GM18508 (cell line): ENCODE measurements around the gene LILRA5.
"Not testable (repeated sequence)": the region's sequence is repeated elsewhere in the genome, so short reads cannot be mapped to it uniquely, and the experiment has no call there.

ENCODE experiments used
- ATAC-seq: cut with Tn5 transposase; IDR thresholded peaks from one replicate; pipeline ENCODE4 v1.9.1; 2021; ENCODE audit warnings: moderate number of reproducible peaks; ENCODE audit not compliant: insufficient read depth, unreplicated experiment

LILRA5 gene

DNA sequence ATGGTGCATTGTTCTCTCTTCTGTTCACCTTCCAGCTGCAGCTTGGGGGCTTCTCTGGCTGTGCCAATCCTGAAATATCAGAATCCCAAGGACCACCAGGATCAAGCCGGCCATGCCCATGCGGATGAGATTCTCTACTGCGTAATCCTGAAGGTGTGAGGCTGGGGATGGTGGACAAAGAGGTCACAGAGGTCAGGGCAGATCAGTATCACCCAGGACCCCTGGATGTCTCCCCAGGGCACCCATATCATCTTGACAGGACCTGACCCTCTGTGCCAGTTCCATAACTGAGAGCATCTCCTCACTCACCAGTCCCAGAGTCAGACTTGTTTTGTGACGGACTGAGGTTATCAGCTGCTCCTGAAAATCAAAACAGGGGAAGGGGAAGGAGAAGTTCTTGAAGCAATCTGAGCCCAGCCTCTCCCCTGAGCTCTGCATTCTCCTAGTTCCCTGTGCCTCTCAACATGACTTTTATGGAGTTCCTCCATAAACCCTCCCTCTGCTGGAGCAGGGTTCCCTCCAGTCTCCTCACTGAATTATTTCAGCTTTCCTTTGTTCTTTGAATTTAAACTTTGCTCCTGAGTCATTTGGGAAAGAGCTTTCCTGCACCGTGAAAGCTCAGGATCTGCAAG lies 5.5 kb downstream of the LILRA5 start:
- no peak for ATAC-seq

DNA sequence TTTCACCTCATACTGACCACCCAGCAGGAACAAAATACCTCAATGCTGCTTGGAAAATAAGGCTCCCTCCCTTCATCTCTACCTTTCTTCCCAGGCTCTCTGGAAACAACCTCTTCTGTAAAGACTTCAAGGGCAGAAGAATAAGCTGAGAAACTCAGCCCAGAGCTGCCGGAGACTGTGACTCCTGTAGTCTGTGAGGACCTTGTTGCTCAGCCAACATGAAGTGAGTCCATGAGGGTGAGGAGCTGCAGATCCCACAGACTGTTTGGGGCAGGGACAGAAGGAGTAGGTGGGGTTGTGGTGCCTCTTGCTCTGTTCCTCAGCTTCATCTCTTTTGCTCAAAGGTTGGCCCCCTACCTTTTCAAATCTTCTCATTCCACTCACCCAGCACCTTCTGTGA lies 7.8 kb downstream of the LILRA5 start:
- no peak for ATAC-seq

DNA sequence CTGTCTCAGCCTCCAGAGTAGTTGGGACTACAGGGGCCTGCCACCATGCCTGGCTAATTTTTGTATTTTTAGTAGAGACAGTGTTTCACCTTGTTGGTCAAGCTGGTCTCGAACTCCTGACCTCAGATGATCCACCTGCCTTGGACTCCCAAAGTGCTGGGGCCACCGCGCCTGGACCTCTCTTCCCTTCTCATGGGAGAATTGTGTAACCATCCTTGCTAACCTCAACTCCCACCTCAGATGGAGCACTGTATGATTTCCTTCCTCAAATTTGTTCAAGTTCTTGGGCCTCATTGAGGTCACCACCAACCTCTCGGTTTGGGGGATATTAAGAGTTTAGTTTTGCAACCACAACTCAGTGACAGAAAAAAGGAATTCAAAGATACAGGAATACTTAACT lies 10.7 kb downstream of the LILRA5 start:
- ATAC-seq, result no peak

DNA sequence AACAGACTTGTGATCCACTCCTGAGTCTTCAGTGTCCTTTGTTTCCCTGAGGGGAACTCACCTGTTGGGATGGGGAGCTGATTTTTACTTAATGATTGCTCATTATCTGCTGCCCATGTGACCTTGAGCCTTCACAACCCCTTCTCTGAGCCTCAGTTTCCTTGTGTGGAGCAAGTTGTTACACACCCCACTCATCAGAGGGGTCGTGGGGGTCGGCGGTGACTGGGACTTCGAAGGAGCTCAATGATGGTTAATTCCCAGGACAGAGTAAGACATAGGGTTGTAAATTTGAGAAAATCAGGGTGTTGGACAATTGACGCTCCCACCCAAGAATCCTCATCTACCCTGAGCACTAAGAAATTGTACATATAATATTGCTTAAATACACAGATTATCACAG lies 13.5 kb downstream of the LILRA5 start:
- ATAC-seq, result no peak

DNA sequence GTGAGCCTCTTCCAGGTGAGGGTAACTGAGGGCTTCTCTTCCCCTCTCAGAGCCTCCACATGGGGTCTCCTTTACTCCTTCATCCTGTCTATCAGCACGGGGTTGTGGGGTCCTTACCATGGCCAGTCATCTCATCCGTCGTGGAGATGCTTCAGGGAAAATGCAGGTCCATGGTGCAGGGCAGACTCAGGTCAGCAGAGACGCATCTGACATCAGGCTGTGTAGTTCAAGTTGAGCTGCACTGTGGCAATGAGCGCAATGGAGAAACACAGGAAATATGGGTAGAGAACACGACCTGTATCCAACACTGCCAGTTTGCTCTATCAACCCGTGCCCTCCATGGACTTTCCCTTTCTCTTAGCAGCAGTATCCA lies 13.9 kb downstream of the LILRA5 start:
- no peak for ATAC-seq

DNA sequence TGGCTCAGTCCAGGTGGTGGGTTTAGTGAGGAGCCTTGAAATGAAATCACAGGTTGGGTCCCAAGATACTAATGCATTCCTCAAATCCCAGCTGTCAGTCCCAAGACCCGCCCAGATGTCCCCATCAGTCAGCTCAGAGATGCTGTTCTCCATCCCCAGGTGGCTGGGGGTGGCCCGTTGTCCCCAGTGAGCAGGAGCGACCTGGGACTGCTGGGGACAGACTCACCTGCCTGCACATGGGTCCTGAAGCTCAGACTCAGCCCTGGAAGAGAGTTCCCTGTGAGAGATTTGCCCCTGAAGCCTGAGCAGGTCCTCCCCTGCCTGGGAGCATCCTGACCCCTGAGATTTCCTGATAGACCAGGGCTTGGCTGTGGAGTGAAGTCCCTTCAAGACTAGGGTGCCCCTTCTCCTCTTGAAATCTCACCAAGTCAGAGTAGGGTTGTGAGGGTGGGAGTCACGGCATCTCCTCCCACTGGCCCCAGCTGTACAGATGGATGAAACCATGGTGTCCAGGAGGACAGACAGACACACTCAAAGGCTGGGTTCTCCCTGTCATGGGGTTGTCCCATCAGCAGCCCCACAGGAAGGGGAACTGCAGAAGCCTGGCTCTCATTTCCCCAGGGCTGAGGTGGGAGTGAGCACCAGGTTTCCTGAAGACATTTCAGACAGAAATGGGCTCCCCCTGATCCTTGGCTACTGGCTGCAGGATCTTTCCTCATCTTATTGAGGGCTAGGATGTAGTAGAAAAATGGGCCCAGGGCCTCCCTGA lies 14.4 kb downstream of the LILRA5 start:
- ATAC-seq, result no peak

DNA sequence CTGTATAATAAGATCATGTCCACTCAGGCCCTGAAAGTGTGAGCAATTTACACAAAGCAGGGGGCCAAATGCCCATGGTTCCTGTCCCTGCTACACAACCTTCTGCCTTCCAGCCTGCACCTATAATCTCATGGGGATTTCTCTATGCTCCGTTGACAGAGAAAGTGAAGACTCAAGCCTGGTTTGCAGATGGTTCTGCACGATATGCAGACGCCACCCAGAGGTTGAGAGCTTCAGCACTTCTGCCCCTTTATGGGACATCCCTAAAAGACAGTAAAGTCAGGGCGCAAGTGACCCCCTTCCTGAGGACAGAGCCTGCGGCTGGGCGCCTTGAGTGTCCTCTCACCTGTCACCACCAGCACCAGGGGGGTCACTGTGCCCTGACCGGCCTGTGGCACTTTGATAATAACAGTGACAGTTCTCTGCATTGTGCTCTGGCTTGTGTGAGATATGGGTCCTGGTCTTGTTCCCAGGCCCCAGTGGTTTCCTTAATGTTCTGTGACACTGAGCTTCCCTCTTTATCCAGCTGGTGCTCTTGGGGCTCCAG lies 15.1 kb downstream of the LILRA5 start:
- ATAC-seq, result no peak

DNA sequence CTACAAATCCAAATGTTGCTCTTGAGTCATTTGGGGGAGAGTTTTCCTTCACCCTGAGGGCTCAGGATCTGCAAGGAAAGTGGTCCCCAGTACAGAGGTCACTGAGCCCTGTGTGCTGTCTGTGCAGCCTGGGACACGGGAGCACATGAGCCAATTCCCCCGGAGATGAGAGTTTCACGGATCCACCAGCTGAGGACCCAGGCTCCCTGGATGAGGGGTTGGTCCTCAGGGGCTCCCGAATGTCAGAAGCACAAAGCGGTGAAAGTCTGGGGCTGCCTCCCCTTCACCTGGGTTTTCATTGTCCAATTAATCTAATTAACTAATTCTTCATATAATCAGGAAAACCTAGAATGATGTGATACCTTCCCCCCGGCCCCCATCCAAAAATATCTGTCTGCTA lies 18.4 kb downstream of the LILRA5 start:
- ATAC-seq, result no peak

DNA sequence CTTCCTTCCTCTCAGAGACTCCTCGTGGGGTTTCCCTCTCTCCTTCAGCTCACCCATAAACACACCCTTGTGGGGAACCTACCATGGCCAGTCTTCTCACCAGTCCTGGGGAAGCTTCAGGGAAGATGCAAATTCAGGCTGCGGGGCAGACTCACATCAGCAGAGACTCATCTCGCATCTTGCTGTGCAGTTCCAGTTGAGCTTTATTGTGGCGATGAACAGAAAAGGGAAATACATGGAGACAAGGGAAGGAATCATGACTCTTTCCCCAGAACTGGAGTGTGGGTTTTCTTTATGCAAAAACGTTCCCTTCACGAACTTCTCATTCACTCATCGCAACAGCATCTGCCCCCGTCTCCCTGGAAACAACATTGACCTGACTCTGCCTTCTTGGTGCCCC lies 23.8 kb downstream of the LILRA5 start:
- ATAC-seq, result not testable (repeated sequence)

DNA sequence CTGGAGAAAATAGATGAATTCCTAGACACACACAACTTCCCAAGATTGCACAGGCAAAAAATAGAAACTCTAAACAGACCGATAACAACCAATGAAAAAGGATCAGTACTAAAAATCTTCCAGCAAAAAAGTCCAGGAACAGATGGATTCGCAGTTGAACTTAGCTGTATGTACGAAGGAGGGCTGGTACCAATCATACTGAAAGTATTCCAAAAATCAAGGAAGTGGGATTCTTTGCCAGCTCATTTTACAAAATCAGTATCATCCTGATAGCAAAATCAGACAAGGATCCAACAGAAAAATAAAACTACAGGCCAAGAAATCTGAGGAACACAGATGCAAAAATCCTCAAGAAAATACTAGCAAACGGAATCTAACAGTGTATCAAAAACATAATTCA lies 25.5 kb downstream of the LILRA5 start:
- no peak for ATAC-seq

DNA sequence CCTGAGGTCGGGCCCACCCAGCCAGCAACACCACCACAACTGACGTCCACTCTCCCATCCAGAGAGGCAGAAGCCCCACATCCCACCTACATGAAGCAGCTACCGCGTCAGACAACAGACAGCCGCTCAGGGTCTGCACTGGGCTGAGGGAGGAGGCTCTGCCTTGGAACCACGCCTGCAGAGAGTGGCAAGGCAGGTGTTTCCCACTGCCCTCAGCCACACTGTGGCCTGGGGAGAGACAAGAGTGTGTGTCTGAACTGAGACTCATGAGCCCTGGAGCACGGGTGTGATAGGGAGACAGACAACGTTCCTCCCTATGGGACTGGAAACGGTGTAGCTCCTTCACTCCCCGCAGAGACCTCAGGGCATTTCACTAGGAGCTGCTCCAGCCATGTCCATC lies 26.7 kb downstream of the LILRA5 start:
- not testable (repeated sequence) for ATAC-seq

DNA sequence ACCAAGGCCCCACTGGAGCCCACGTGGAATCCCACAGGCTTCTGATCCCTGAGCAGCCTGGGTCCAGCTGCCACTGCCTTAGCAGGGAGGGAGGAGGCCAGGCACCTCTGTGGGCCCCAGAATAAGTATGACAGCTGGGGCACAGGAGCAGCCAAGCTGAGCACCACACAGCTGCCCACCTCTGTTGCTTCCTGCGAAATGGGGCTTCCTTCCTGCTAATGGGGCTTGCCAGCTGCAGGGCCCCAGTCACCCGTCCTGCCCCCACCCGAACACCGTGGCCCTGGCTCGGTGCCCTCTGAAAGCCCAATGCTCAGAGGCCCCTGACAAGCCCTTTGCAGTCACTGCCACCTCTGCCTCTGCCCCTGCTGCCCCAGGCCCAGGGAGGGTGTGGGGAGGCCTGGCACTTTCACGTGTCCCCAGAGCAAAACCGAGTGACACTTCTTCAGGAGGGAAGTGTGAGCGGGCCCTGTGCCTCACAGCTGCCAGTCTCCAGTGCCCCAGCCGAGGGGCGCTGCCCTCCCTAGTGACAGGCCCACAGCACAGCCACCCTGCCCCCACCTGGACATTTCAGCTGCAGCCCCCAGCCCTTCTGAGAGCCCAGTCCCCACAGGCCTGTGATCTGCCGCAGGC lies 27.4 kb downstream of the LILRA5 start:
- not testable (repeated sequence) for ATAC-seq

DNA sequence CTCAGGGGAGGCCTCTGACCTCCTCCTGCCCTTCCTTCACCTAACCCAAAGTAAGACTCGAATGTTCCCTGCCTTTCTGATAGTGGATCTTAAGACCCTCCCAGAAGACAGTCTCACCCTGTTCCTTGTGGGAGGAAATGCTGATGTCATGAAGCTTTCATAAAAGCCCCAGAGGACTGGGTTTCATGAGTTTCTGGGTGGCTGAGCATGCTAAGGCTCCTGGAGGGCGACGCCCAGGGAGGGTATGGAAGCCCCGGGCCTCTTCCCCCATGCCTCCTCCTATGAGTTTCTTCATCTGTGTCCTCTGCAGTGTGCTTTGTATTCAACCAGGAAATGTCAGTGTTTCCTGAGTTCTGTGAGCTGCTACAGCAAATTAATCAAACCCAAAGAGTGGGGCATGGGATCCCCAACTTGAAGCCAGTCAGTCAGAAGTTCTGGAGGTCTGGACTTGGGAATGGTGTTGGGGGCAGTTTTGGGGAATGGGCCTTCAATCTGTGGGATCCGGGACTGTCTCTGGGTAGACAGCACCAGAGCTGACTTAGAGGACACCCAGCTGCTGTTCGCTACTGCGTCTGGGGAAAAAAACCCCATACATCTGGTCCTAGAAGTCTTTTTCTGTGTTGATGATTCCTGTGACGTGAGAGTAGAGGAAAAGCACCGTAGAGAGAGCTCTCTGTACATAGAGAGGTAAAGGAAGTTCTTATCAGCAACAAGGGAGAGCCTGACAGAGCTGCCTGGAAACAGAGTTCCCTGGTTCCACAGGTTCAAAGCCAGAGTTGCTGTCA lies 30.1 kb downstream of the LILRA5 start:
- ATAC-seq, result no peak

DNA sequence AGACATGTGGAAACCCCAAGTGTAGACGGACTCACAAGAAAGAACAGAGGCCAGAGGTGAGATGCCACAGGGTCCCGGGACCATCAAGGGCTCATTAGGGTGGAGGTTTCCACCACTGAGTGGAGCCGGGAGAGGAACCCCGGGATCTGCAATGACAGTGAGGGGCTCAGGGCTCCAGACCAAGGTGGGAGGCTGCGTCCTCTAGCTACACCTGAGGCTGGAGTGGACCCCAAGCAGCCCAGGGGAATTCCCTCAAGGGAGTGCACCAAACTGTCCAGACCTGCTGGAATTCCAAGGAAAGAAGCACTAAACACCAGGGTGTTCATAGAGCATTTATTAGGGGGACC lies 31.3 kb downstream of the LILRA5 start:
- ATAC-seq, result not testable (repeated sequence)

DNA sequence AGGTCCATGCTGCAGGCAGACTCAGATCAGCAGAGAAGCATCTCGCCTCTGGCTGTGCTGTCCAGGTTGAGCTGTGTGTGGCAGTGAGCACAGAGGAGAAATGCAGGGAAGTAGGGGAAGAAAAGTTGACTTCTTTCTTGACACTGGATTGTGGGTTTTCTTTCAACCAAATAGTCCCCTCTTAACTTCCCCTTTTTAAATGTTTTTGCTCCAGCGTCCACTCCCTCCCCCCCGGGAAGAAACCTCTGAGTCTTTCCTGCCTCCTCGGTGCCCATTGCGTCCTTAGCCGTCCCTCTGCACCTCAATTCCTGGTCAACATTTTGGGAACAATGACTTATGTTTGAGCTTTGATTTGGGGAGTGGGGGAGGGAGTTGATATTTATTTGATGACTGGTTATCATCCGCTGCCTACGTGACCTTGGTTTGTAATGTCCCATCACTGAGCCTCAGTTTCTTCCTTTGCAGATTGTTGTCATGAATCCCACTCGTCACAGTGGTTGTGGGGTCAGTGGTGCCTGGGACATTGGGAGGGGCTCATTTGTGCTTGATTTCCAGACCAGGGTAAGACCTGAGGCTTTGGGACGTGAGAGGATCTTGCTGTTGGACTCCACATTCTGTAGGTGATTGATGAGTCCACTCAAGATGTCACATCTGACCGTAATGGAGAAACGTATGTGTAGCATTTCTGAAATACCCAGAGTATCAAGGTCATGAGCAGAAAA lies 31.8 kb downstream of the LILRA5 start, which contains the start of gene LILRB2:
LILRB2 (minus strand) TSS at position 104 of the 722 bp plus-strand sequence. CDS start 614 bp downstream, outside the sequence.
- ATAC-seq, result no peak

DNA sequence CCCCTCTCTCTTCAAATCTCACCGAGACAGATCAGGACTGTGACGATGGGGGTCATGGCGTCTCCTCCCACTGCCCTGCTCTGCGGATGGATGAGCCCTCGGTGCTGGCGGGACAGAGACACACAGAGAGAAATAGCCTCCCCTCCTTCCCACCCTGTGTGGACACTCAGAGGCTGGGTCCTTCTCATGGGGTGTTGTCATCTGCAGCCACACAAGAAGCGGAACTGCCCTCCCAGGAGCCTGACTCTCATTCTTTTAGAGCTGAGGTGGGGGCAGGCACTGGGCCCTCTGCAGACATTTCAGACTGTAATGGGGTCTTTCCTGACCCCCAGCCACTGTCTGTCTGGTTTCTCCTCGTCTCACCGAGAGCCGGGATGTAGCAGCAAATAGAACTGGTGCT lies 32.5 kb downstream of the LILRA5 start:
- ATAC-seq, result not testable (repeated sequence)

DNA sequence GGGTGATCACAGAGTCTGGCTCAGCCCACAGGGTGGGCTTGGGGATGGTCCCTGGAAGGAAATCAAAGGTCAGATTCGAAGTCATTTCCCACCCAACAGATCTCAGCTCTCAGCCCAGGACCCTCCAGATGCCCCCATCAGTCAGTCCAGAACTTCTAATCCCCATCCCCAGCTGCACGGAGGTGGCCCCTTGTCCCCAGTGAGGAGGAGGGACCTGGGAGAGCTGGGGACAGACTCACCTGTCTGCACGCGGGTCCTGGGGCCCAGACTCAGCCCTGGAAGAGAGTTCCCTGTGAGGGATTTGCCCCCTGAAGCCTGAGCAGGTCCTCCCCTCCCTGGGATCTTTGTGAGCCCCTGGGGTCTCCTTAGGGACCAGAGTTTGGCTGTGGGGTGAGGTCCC lies 32.9 kb downstream of the LILRA5 start:
- ATAC-seq, result not testable (repeated sequence)

DNA sequence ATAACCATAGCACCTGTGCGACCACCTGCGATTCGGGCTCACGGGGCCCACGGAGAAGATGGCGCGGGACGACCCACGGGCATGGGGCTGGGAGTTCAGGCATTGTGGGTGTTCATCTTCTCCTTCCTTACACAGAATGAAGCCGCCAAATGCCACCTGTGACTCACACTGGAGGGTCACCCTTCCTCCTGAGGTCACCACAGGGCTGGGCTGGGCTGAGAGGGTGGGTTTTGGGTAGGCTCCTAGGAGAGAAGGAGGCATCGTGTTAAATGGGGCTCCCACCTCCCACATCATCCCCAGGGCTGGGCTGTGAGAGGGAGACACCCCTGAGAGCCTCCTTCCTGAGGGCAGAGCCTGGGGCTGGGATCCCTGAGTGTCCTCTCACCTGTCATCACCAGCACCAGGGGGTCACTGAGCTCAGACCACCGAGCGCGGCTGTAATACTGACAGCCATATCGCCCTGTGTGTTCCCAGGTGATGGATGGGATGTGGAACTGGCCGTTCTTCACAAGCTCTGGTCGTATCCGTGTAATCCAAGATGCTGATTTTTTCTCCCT lies 33.5 kb downstream of the LILRA5 start:
- ATAC-seq, result no peak

DNA sequence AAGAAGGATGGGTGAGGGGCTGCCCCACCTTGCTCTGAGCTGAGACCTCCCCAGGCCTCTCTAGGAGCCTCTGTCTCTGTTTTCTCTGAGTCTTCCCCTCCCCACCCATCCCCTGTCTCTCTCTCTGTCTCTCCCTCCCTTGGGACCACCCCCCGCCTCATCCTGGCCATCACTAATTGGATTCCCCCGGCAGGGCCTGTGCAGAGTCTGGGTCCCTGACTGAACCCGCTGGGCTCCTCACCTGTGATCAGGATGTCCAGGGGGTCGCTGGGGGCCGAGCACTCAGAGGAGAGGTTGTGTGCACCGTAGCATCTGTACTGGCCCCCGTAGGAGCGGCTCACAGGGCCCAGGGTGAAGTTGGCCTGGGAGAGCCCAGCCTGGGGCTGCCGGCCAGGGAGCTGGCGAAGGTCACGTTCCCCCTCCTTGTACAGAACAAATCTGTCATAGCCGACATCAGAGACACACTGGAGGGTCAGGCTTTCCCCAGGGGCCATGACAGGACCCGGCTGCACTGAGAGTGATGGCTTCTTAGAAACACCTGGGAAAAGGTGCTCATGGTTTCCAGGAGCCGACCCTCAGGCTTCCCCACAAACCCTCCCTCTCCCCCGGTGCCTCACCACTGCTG lies 34.3 kb downstream of the LILRA5 start:
- not testable (repeated sequence) for ATAC-seq
